GM12864 (cell line): ENCODE measurements around the gene CBFA2T2.

Experiments
- DNase-seq: peaks from one replicate; pipeline ENCODE4 v3.0.0-alpha.2; 2011; ENCODE audit warnings: low read depth
- H3K4me3 ChIP-seq: 2 replicates; pipeline ENCODE4 v1.5.1; 2011; ENCODE audit warnings: mild to moderate bottlenecking, low read depth, low read length, control low read depth
- CTCF ChIP-seq: IDR thresholded peaks from 2 replicates; pipeline ENCODE4 v1.5.1; 2011; ENCODE audit warnings: low read depth, mild to moderate bottlenecking, moderate library complexity, low read length, control low read depth, inconsistent platforms; ENCODE audit errors: missing control alignments

CBFA2T2 gene

GRCh38 chr20:33658929-33659328, 169.0 kb downstream of the CBFA2T2 start:
- no peak for TF ChIP-seq CTCF
- no peak for DNase-seq
- no peak overlapping the region for H3K4me3 ChIP-seq

GRCh38 chr20:33659341-33660034, 169.6 kb downstream of the CBFA2T2 start:
- no peak for TF ChIP-seq CTCF
- no peak overlapping the region for H3K4me3 ChIP-seq
- DNase-seq: no peak

GRCh38 chr20:33660035-33660684, 170.3 kb downstream of the CBFA2T2 start:
- no peak for DNase-seq
- TF ChIP-seq CTCF: no peak
- H3K4me3 ChIP-seq: no peak overlapping the region

GRCh38 chr20:33660685-33661058, 170.8 kb downstream of the CBFA2T2 start:
- H3K4me3 ChIP-seq: no peak overlapping the region

GRCh38 chr20:33662172-33662571, 172.3 kb downstream of the CBFA2T2 start, which contains the start of gene C20orf144:
Gene C20orf144 (plus strand): TSS chr20:33662327. CDS start chr20:33662346, 19 bp downstream.
- no peak for TF ChIP-seq CTCF
- no peak for DNase-seq
- peak within 1 kb of the TSS; percentile 82 for H3K4me3 ChIP-seq

More at GRCh38 chr20:33660685-33661058, 170.8 kb downstream of the CBFA2T2 start:
- no peak for DNase-seq
- no peak for TF ChIP-seq CTCF

- DNase-seq: no peak
- TF ChIP-seq CTCF: no peak
- H3K4me3 ChIP-seq: peak overlapping the region; percentile 82
Observed at GRCh38 chr20:33663161-33664084, 173.5 kb downstream of the CBFA2T2 start.
